A549 (cell line): ENCODE data around the gene JARID2. TPM values are rescaled to one million over a fixed set of nuclear protein-coding genes. Genes with fewer than 3 reads are reported as not detected.

Experiments used
- ATAC-seq, 2 experiments: fragments of 200-7000 bp in 1 of 2; fragments of >200 bp in 1 of 2; cut with Nextera tagmentation in 1 of 2; cut with Tn5 transposase in 1 of 2; 3 replicates each; pipeline versions ENCODE4 v1.8.0 to v1.9.1; 2018 to 2020; ENCODE audit warnings: mild to moderate bottlenecking in 1 of 2, moderate library complexity in 1 of 2
- CTCF ChIA-PET: fragments of 300-600 bp; sonication (Branson Sonifier 250); formaldehyde crosslinking; extraction: SDS; loops from one replicate; lab custom pipeline; 2021; ENCODE audit warnings: antibody characterized with exemption, inconsistent platforms; lab: Yijun Ruan, JAX
- POLR2A ChIA-PET: fragments of 350-600 bp; formaldehyde crosslinking; extraction: SDS; loops from one replicate; lab custom pipeline; 2021; ENCODE audit warnings: antibody characterized with exemption, inconsistent platforms; lab: Yijun Ruan, JAX
- DNase-seq, 2 experiments: peaks; one replicate each; pipeline versions ENCODE4 v3.0.0 to v3.0.0-alpha.2; 2011 to 2016; ENCODE audit warnings: low read depth in 1 of 2, low spot score in 1 of 2
- FAIRE-seq: peaks from 2 replicates; lab custom pipeline; 2011; peaks lifted over from hg19 to GRCh38; lab: Jason Lieb, UNC
- H3K27ac ChIP-seq, 2 experiments: fragments of >200 bp; sonication (Bioruptor Twin); formaldehyde crosslinking; 3 replicates each; pipeline ENCODE4 v1.5.1; 2016 to 2017
- H3K4me1 ChIP-seq: fragments of >200 bp; sonication (Bioruptor Twin); formaldehyde crosslinking; 3 replicates; pipeline ENCODE4 v1.6.1; 2016
- H3K4me2 ChIP-seq: fragments of >200 bp; sonication (Bioruptor Twin); formaldehyde crosslinking; 3 replicates; pipeline ENCODE4 v1.6.1; 2016
- H3K4me3 ChIP-seq: fragments of >200 bp; sonication (Bioruptor Twin); formaldehyde crosslinking; 3 replicates; pipeline ENCODE4 v1.5.1; 2016
- H3K9me3 ChIP-seq: fragments of >200 bp; sonication (Bioruptor Twin); formaldehyde crosslinking; 3 replicates; pipeline ENCODE4 v1.6.1; 2016
- BCL3 ChIP-seq: fragments of >200 bp; sonication (Bioruptor Twin); formaldehyde crosslinking; IDR thresholded peaks from 3 replicates; pipeline ENCODE4 v1.6.1; 2016
- CHD2 ChIP-seq: fragments of 150-350 bp; IDR thresholded peaks from 2 replicates; pipeline ENCODE4 v1.6.1; 2014; ENCODE audit warnings: low read length; ENCODE audit not compliant: partially characterized antibody
- E2F6 ChIP-seq: IDR thresholded peaks from 2 replicates; pipeline ENCODE4 v1.6.1; 2012; ENCODE audit warnings: low read depth, borderline replicate concordance
- ESRRA ChIP-seq: fragments of 150-350 bp; IDR thresholded peaks from 2 replicates; pipeline ENCODE4 v1.6.1; 2014; ENCODE audit warnings: mild to moderate bottlenecking, low read length, borderline replicate concordance
- FOSB ChIP-seq: fragments of 250-450 bp; sonication (Bioruptor Pico); IDR thresholded peaks from 2 replicates; pipeline ENCODE4 v1.5.0; 2020; ENCODE audit warnings: mild to moderate bottlenecking, moderate library complexity
- FOSL2 ChIP-seq, 2 experiments: fragments of 450-650 bp in 1 of 2; fragments of >200 bp in 1 of 2; sonication (Bioruptor Twin) in 1 of 2; formaldehyde crosslinking; IDR thresholded peaks; 2 replicates each; pipeline versions ENCODE4 v1.5.0 to v1.6.1; 2016 to 2020; ENCODE audit warnings: mild to moderate bottlenecking in 1 of 2, moderate library complexity in 1 of 2
- FOXS1 ChIP-seq: fragments of 250-450 bp; sonication (Bioruptor Pico); IDR thresholded peaks from 2 replicates; pipeline ENCODE4 v1.5.0; 2020; ENCODE audit warnings: mild to moderate bottlenecking, moderate library complexity
- HES2 ChIP-seq: fragments of >200 bp; sonication (Bioruptor Twin); formaldehyde crosslinking; IDR thresholded peaks from 2 replicates; pipeline ENCODE4 v1.6.1; 2016
- HMGXB4 ChIP-seq: fragments of 250-450 bp; sonication (Bioruptor Pico); IDR thresholded peaks from 2 replicates; pipeline ENCODE4 v1.5.0; 2021; ENCODE audit warnings: mild to moderate bottlenecking, moderate library complexity, borderline replicate concordance
- MAX ChIP-seq: IDR thresholded peaks from 2 replicates; pipeline ENCODE4 v1.6.1; 2012
- NFE2L2 ChIP-seq: fragments of 150-350 bp; conservative IDR thresholded peaks from 2 replicates; pipeline ENCODE4 v1.6.1; 2014; ENCODE audit warnings: low read length
- RFX5 ChIP-seq: fragments of 450-650 bp; IDR thresholded peaks from 2 replicates; pipeline ENCODE4 v1.7.1; 2014; ENCODE audit warnings: antibody characterized with exemption, mild to moderate bottlenecking, moderate library complexity
- RNF2 ChIP-seq: fragments of 200-600 bp; sonication (generic); IDR thresholded peaks from 2 replicates; pipeline ENCODE4 v1.6.1; 2016; ENCODE audit warnings: low read depth, mild to moderate bottlenecking, antibody characterized with exemption, moderate library complexity, borderline replicate concordance
- SMC3 ChIP-seq: fragments of >200 bp; sonication (Bioruptor Twin); formaldehyde crosslinking; IDR thresholded peaks from 3 replicates; pipeline ENCODE4 v1.6.1; 2018; ENCODE audit warnings: inconsistent platforms
- TFCP2L1 ChIP-seq: fragments of 250-450 bp; sonication (Bioruptor Pico); IDR thresholded peaks from 2 replicates; pipeline ENCODE4 v1.5.0; 2021; ENCODE audit warnings: mild to moderate bottlenecking
- ZFP36 ChIP-seq: fragments of 450-650 bp; IDR thresholded peaks from 2 replicates; pipeline ENCODE4 v1.6.1; 2014; ENCODE audit warnings: borderline replicate concordance; ENCODE audit not compliant: partially characterized antibody
- ZSCAN20 ChIP-seq: fragments of 250-450 bp; sonication (Bioruptor Pico); IDR thresholded peaks from 2 replicates; pipeline ENCODE4 v1.8.0; 2022; ENCODE audit warnings: mild to moderate bottlenecking, moderate library complexity
- WGBS: methylation state at CpG from one replicate; pipeline ENCODE4 v1.1.6; 2017; ENCODE audit errors: missing lambda C conversion rate; 5-methylcytosine and 5-hydroxymethylcytosine counted together
- polyA plus RNA-seq, 4 experiments: library from polyadenylated mRNA; depleted of rRNA in 3 of 4; stranded (reverse); fragments of >200 nt; fragmentation: RNase III in 1 of 4; extraction: RNeasy Plus Mini Kit Qiagen cat#74134 plus additional on column Dnase treatment in 1 of 4; gene quantifications; 2 replicates in 3 of 4; 3 replicates in 1 of 4; pipeline ENCODE4 v1.2.3, GENCODE V29; 2011 to 2017

The JARID2 gene
- polyA plus RNA-seq, 2 of the 4 experiments (the other 2 are of a cell fraction), result 7.8 to 8.3 TPM

- no peaks in the 10 kb centered on the region for H3K9me3 ChIP-seq
- FAIRE-seq (no peak), DNase-seq (no peak), ATAC-seq (no peak)
- no peak overlapping the region for H3K4me2 ChIP-seq
- WGBS, result 82% methylated on average over 10 of the region's 10 CpGs
- ChIA-PET CTCF (interaction anchor here (0.6 kb wide), 1 partner anchor 56 kb away, joined by 3 read pairs; no protein-coding TSS in a partner anchor), POLR2A (no interaction called here)
- H3K4me3 ChIP-seq, result no peak overlapping the region
- H3K27ac ChIP-seq, result no peak overlapping the region
- peaks cover 15% of the 10 kb centered on the region; the same call in 2 of the 3 replicates for H3K4me1 ChIP-seq
- no peak for TF ChIP-seq CHD2
- TF ChIP-seq MAX, result no peak
- TF ChIP-seq RFX5, result no peak
- TF ChIP-seq ZFP36, result no peak
- no peak for TF ChIP-seq NFE2L2
- TF ChIP-seq ZSCAN20 (CRISPR knock-in tag), result no peak
These were observed 22.5 kb downstream of the JARID2 start for GRCh38 chr6:15268137-15268908.

DNA sequence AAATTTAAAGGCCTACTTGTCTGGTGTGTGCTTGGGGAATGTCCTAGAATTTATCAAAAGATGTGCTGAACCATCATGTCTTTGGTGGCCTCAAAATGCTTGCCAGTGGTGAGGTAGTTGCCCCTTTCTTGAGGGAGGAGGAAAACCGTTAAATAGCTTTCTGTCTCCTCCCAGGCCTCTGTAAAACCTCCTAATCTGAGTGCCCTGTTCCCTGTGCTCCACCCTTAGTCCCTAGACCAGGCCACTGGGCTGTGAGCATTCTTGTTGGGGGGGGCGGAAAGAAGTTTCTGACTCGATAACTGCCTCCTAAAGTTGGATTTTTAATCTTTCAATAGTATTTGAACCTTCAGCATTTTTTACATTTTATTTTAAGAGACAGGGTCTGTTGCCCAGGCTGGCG, 23.1 kb downstream of the JARID2 start:
- DNase-seq, result no peak
- no peak overlapping the region for H3K4me2 ChIP-seq
- CTCF ChIA-PET, result no interaction called here
- no peak overlapping the region for H3K27ac ChIP-seq
- POLR2A ChIA-PET, result no interaction called here
- TF ChIP-seq ESRRA (no peak), BCL3 (no peak), HES2 (no peak)
- H3K4me3 ChIP-seq, result no peak overlapping the region
- no peaks in the 10 kb centered on the region for H3K9me3 ChIP-seq
- no peak for ATAC-seq
- peaks cover 15% of the 10 kb centered on the region; the same call in 2 of the 3 replicates for H3K4me1 ChIP-seq
- 98% methylated on average over 4 of the region's 4 CpGs for WGBS
- FAIRE-seq, result no peak

- ATAC-seq (no peak), FAIRE-seq (no peak), DNase-seq (no peak)
- Histone ChIP-seq H3K27ac (no peak overlapping the region), H3K9me3 (no peaks in the 10 kb centered on the region), H3K4me1 (peaks cover 13% of the 10 kb centered on the region; the same call in 2 of the 3 replicates), H3K4me3 (no peak overlapping the region), H3K4me2 (no peak overlapping the region)
- 95% methylated on average over 1 of the region's 1 CpG for WGBS
- CTCF ChIA-PET, result no interaction called here
- TF ChIP-seq FOXS1 (CRISPR knock-in tag) (no peak), RNF2 (no peak), TFCP2L1 (CRISPR knock-in tag) (no peak), HMGXB4 (CRISPR knock-in tag) (no peak), FOSB (CRISPR knock-in tag) (no peak), HES2 (no peak), SMC3 (no peak), FOSL2 (IDR thresholded peaks at IDR 0.05) (no peak), FOSL2 (CRISPR knock-in tag; IDR thresholded peaks at IDR 0.05) (no peak), E2F6 (no peak)
- POLR2A ChIA-PET, result no interaction called here
These were observed 23.8 kb downstream of the JARID2 start for GRCh38 chr6:15269619-15270018.
